ENCODE data around the gene CRMP1.

The CRMP1 gene

DNA sequence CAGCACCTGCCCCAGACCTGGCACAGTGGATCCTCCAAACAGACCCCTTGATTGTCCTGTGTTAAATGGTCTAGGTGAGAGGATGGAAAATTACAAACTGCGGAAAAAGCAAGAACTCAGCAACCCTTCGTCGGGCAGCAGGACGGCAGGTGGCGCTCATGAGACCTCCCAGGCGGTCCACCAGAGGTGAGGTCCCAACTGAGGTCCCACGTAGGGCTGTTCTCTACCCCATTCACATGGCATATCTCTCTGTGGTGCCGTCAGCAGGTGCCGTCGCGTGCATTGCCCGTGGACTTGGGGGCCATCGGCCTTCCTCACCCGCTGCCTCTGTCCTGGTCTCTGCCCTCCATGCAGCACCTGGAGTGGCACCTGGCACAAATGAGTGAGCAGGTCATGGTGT is 88.2 kb downstream of the CRMP1 start:
- no peak overlapping the region for H3K4me3 ChIP-seq
- H3K27ac ChIP-seq = no peak overlapping the region
- TF ChIP-seq CTCF (IDR thresholded peaks at IDR 0.05) = no peak
- DNase-seq (ENCODE audit: low spot score) = no peak

DNA sequence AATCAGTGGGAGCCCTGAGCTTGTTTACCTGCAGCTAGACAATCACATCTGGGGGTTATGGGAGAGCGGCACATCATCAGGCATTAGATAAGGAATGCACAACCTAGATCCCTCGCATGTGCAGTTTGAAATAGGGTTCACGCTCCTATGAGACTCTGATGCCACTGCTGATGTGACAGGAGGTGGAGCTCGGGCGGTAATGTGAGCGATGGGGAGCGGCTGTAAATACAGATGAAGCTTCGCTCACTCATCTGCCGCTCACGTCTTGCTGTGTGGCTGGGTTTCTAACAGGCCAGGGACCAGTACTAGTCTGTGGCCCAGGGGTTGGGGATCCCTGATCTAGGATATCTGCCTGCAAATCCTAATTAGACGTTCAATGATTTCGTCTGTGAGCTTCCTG is 90.3 kb downstream of the CRMP1 start:
- DNase-seq (ENCODE audit: low spot score) = no peak
- Histone ChIP-seq H3K27ac (no peak overlapping the region), H3K4me3 (no peak overlapping the region)
- TF ChIP-seq CTCF (IDR thresholded peaks at IDR 0.05) = no peak

GRCh38 chr4:5801696-5802095 is 91.2 kb downstream of the CRMP1 start:
- DNase-seq (ENCODE audit: low spot score) = no peak
- no peak for TF ChIP-seq CTCF (IDR thresholded peaks at IDR 0.05)
- Histone ChIP-seq H3K27ac (no peak overlapping the region), H3K4me3 (no peak overlapping the region)

DNA sequence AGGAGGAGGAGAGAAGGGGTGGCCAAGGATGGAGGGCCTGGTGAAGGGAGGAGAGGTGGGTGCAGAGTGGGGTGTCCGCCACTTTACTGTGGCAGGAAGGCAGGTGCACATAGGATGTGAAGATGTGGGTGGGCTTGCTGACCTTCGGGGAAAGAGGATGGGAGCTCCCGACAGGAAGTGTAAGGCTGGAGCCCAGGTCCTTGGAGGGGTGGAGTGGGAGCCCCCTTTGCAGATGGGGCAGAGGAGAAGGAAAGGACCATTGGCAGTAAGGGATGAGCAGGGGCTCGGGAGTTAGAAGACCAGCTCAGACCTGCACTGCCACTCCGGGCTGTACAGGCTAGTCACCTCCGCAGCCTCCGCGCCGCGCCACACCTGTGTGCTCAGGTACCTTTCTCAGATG is 92.4 kb downstream of the CRMP1 start:
- no peak for DNase-seq (ENCODE audit: low spot score)
- no peak for TF ChIP-seq CTCF (IDR thresholded peaks at IDR 0.05)
- Histone ChIP-seq H3K27ac (no peak overlapping the region), H3K4me3 (no peak overlapping the region)

- DNase-seq (ENCODE audit: low spot score) = no peak
- H3K4me3 ChIP-seq = no peak overlapping the region
- no peak for TF ChIP-seq CTCF (IDR thresholded peaks at IDR 0.05)
- no peak overlapping the region for H3K27ac ChIP-seq
These were observed 93.5 kb downstream of the CRMP1 start for GRCh38 chr4:5799406-5799805.

DNA sequence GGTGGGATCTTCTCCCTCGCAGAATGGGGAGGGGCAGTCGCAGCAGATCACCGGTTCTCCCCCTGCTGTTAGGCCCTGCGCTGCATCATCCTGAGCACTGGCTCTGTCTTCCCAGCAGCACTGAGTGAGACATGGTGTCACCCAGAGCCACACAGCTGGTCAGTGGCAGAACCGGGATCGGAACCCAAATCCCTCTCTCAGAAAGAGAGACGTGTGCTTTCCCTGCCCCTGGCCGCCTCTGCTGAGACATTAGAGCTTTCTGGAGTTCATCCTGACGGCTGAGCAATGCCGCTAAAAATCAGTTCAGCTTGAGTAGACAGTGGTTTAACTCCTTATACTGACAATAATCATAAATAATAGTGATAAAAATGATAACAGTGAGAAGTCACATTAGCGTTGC is 93.9 kb downstream of the CRMP1 start:
- no peak for DNase-seq (ENCODE audit: low spot score)
- no peak overlapping the region for H3K27ac ChIP-seq
- no peak for TF ChIP-seq CTCF (IDR thresholded peaks at IDR 0.05)
- H3K4me3 ChIP-seq = no peak overlapping the region

- Histone ChIP-seq H3K27ac (no peak overlapping the region), H3K4me3 (no peak overlapping the region)
- DNase-seq (ENCODE audit: low spot score) = no peak
- no peak for TF ChIP-seq CTCF (IDR thresholded peaks at IDR 0.05)
These were observed 94.4 kb downstream of the CRMP1 start for GRCh38 chr4:5798462-5798861.
